BLaER1 treated with 17β-estradiol and CSF1 and Interleukin-3, amounts not matched to agents 10 nM and 100 nM (cell line): ENCODE data around the gene SLC39A5.
A peak's percentile ranks its signal among the peaks of the same experiment; 100 is the strongest.

Experiments
- H3K27ac ChIP-seq, 11 experiments: shearing (Covaris generic); formaldehyde crosslinking; 2 replicates each; pipeline ENCODE4 v1.8.1; 2022
- H3K27me3 ChIP-seq, 11 experiments: shearing (Covaris generic); formaldehyde crosslinking; 2 replicates each; pipeline ENCODE4 v1.8.1; 2022
- H3K36me3 ChIP-seq, 11 experiments: shearing (Covaris generic); formaldehyde crosslinking; 2 replicates each; pipeline ENCODE4 v1.8.1; 2022
- H3K4me1 ChIP-seq, 10 experiments: shearing (Covaris generic); formaldehyde crosslinking; 2 replicates each; pipeline ENCODE4 v1.8.1; 2022
- H3K4me2 ChIP-seq, 11 experiments: shearing (Covaris generic); formaldehyde crosslinking; 2 replicates each; pipeline ENCODE4 v1.8.1; 2022
- H3K4me3 ChIP-seq, 10 experiments: shearing (Covaris generic); formaldehyde crosslinking; 2 replicates each; pipeline ENCODE4 v1.8.1; 2022
- H3K9ac ChIP-seq, 11 experiments: shearing (Covaris generic); formaldehyde crosslinking; 2 replicates each; pipeline ENCODE4 v1.8.1; 2022
- H3K9me3 ChIP-seq, 11 experiments: shearing (Covaris generic); formaldehyde crosslinking; replicated peaks in 1 of 11; 2 replicates each; pipeline ENCODE4 v1.8.1; 2022
- H4K20me1 ChIP-seq, 11 experiments: shearing (Covaris generic); formaldehyde crosslinking; 2 replicates each; pipeline ENCODE4 v1.8.1; 2022
- Cebpa-rat ChIP-seq, 11 experiments: shearing (Covaris generic); IDR thresholded peaks; 2 replicates each; pipeline ENCODE4 v1.8.1; 2022

SLC39A5 gene

DNA sequence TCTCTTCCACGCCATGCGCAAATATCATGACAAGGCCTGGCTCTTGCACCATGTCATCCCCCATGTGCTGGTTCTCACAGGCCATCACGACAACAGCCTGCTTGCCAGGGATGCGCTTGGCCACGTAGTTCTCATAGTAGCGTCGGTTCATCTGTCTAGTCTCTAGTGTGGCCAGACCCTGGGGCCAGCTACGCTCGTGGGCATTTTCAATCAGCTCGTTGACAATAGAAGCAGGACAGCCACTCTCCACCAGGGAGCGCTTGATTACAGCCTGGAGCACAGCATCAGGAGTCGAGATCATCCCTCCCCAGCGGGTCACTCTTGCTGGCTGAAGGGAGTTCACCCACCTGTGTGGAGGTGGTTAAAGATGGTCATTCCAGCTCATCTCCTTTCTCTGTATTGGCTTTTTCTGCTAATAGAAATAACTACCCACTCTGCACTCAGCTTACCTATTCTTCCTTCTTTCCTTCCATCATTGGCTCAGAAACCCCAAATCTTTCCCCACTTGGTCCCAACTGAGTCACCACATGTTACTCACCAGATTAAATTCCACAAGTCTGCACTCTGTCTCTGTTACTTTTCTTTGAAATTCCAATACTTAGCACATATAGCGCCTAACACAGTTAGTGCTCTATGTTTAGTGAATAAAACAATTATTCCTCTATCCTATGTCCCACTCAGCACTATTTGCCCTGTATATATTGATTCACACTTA lies 23.2 kb upstream of the SLC39A5 start:
- Histone ChIP-seq H3K36me3 (peaks cover 75 to 79% (median 76%) of the 10 kb centered on the region in 11 experiments), H4K20me1 (peaks cover 0 to 46% (median 0%) of the 10 kb centered on the region in 11 experiments; a peak in 9 of 22 replicates), H3K4me1 (peaks cover 0 to 11% (median 3%) of the 10 kb centered on the region in 10 experiments; a peak in 10 of 20 replicates), H3K27ac (no peak overlapping the region), H3K4me3 (no peak overlapping the region), H3K9me3 (no peaks in the 10 kb centered on the region), H3K9ac (peak overlapping the region in 1 of 11 experiments; percentile 6; a peak in 1 of 22 replicates), H3K27me3 (no peaks in the 10 kb centered on the region), H3K4me2 (no peak overlapping the region)
- no peak for TF ChIP-seq Cebpa-rat (IDR thresholded peaks at IDR 0.05)

DNA sequence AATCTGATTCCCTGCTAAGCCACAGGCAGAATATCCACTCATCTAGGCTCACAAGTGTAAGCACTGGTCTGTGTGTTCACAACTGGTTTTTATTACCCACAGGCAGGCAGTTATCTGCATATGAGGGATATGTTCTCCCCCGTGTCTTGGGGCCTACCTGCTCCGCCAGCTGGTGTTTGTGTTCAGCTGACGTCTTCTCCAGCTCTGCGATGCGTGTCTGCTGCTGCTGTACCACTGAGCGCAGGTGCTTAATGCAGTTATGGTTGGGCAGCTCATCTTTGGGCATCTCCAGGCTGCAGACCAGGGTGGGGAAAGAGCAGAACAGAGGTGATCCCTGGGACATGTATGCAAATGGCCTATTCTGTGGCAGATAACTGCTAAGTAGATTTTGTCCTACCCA lies 21.8 kb upstream of the SLC39A5 start:
- Histone ChIP-seq H3K9ac (peak overlapping the region in 6 of 11 experiments; percentile 10 to 49 (median 28); a peak in 4 of 22 replicates), H3K36me3 (peaks cover 89 to 93% (median 90%) of the 10 kb centered on the region in 11 experiments), H3K4me2 (no peak overlapping the region), H3K27me3 (no peaks in the 10 kb centered on the region), H3K9me3 (no peaks in the 10 kb centered on the region), H3K4me3 (no peak overlapping the region), H4K20me1 (peaks cover 0 to 55% (median 4%) of the 10 kb centered on the region in 11 experiments; a peak in 12 of 22 replicates), H3K4me1 (peaks cover 0 to 11% (median 3%) of the 10 kb centered on the region in 10 experiments; a peak in 10 of 20 replicates), H3K27ac (no peak overlapping the region)
- no peak for TF ChIP-seq Cebpa-rat (IDR thresholded peaks at IDR 0.05)

DNA sequence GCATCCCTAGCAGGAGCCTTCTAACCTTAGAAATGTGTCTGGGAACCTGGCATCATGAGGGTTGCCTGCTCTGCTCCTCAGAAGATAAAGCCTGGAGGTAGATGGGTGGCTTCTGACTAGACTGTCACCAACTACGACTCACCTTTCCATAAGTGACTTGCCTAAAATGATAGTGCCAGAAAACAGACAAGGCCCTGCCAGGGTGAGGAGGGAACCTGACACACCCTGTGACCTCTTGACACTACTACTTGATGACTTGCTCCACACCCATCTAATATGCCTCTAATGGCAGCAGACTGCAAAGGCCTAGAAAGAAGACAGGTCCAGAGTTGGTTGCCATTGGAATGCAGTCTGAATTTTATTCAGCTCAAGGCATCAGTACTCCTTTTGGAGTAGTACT lies 17.5 kb upstream of the SLC39A5 start:
- peak overlapping the region in 1 of 11 experiments; percentile 14; a peak in 1 of 22 replicates for H3K9ac ChIP-seq
- TF ChIP-seq Cebpa-rat (IDR thresholded peaks at IDR 0.05) = no peak
- peaks cover 0 to 73% (median 16%) of the 10 kb centered on the region in 11 experiments; a peak in 13 of 22 replicates for H4K20me1 ChIP-seq
- H3K4me3 ChIP-seq = no peak overlapping the region
- no peaks in the 10 kb centered on the region; a peak in 1 of 20 replicates for H3K4me1 ChIP-seq
- no peak overlapping the region for H3K4me2 ChIP-seq
- peaks cover 98 to 100% (median 100%) of the 10 kb centered on the region in 11 experiments for H3K36me3 ChIP-seq
- no peaks in the 10 kb centered on the region for H3K9me3 ChIP-seq
- no peak overlapping the region for H3K27ac ChIP-seq
- H3K27me3 ChIP-seq = no peaks in the 10 kb centered on the region

DNA sequence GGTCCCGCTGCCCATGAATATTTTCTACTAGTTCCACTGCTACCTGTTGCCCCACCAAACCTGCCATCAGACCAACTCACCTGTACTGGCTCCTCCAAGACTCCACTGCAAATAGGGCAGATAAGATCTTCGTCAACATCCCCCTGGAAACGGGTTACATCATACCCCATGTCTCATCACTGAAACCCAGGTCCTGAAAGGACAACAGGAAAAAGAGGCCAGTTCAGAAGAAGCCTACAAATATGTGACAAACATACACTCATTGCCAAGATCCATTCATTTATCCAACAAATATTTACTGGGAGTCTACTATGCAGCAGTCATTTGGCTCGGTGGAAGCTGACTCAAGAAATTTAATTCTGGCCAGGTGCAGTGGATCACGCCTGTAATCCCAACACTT lies 16.0 kb upstream of the SLC39A5 start:
- Histone ChIP-seq H3K4me3 (no peak overlapping the region), H3K27ac (no peak overlapping the region), H3K4me1 (peaks cover 0 to 3% (median under 1%) of the 10 kb centered on the region in 10 experiments; a peak in 6 of 20 replicates), H3K9me3 (no peaks in the 10 kb centered on the region), H4K20me1 (peaks cover 0 to 87% (median 21%) of the 10 kb centered on the region in 11 experiments; a peak in 13 of 22 replicates), H3K36me3 (peaks cover 88 to 95% (median 93%) of the 10 kb centered on the region in 11 experiments), H3K9ac (peak overlapping the region in 1 of 11 experiments; percentile 19; a peak in 2 of 22 replicates), H3K27me3 (no peaks in the 10 kb centered on the region), H3K4me2 (no peak overlapping the region)
- TF ChIP-seq Cebpa-rat (IDR thresholded peaks at IDR 0.05) = no peak

DNA sequence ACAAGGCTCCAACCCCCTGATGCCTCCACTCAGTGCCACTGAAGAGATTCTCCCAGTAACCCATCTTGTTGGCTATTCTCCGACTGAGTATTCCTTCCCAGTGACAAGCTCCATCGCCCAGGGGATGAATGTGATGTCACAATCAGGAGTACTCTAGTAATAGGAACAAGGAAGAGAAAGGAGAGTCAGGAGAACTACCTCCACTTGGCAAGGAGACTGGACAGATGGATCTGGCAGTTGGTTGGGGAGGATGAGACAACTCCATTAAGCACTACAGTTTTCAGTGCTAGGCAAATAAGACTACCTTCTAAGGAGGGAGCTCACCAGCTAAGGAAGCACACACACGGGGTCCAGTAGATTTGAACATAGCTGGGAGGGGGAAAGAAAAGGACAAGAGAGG lies 13.4 kb upstream of the SLC39A5 start:
- H3K4me1 ChIP-seq = peaks cover 16 to 19% (median 17%) of the 10 kb centered on the region in 10 experiments
- peaks cover 62 to 74% (median 68%) of the 10 kb centered on the region in 11 experiments for H3K36me3 ChIP-seq
- H3K4me2 ChIP-seq = no peak overlapping the region
- no peak for TF ChIP-seq Cebpa-rat (IDR thresholded peaks at IDR 0.05)
- no peaks in the 10 kb centered on the region for H3K27me3 ChIP-seq
- 0 out of 22 replicates have a peak overlapping the region, but pooled peaks of 1 of the 11 experiments have one; percentile 3 for H3K9ac ChIP-seq
- no peak overlapping the region for H3K4me3 ChIP-seq
- H3K9me3 ChIP-seq = no peaks in the 10 kb centered on the region
- H3K27ac ChIP-seq = no peak overlapping the region
- peaks cover 0 to 88% (median 24%) of the 10 kb centered on the region in 11 experiments; a peak in 13 of 22 replicates for H4K20me1 ChIP-seq

DNA sequence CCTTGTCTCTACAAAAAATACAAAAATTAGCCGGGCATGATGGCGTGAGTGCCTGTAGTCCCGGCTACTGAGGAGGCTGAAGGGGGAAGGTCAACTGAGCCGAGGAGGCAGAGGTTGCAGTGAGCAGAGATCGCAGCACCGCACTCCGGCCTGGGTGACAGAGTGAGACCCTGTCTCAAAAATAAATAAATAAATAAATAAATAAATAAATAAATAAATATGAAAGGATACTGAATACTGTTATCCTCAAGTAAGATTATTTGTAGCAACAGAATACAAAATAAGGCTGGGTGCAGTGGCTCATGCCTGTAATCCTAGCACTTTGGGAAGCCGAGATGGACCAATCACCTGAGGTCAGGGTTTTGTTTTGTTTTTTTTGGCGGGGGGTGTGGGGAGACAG lies 10.0 kb upstream of the SLC39A5 start:
- H4K20me1 ChIP-seq = peaks cover 0 to 56% (median 21%) of the 10 kb centered on the region in 11 experiments; a peak in 12 of 22 replicates
- H3K36me3 ChIP-seq = peaks cover 28 to 41% (median 34%) of the 10 kb centered on the region in 11 experiments
- peak overlapping the region; percentile 86 to 100 (median 95) for H3K4me2 ChIP-seq
- H3K27ac ChIP-seq = peak overlapping the region; percentile 23 to 93 (median 89); a peak in 20 of 22 replicates
- H3K27me3 ChIP-seq = no peaks in the 10 kb centered on the region
- H3K4me1 ChIP-seq = peaks cover 38 to 46% (median 41%) of the 10 kb centered on the region in 10 experiments
- H3K9ac ChIP-seq = peak overlapping the region; percentile 83 to 93 (median 91)
- no peaks in the 10 kb centered on the region for H3K9me3 ChIP-seq
- H3K4me3 ChIP-seq = peak overlapping the region in 9 of 10 experiments; percentile 80 to 97 (median 90); a peak in 18 of 20 replicates
- TF ChIP-seq Cebpa-rat (IDR thresholded peaks at IDR 0.05) = no peak

DNA sequence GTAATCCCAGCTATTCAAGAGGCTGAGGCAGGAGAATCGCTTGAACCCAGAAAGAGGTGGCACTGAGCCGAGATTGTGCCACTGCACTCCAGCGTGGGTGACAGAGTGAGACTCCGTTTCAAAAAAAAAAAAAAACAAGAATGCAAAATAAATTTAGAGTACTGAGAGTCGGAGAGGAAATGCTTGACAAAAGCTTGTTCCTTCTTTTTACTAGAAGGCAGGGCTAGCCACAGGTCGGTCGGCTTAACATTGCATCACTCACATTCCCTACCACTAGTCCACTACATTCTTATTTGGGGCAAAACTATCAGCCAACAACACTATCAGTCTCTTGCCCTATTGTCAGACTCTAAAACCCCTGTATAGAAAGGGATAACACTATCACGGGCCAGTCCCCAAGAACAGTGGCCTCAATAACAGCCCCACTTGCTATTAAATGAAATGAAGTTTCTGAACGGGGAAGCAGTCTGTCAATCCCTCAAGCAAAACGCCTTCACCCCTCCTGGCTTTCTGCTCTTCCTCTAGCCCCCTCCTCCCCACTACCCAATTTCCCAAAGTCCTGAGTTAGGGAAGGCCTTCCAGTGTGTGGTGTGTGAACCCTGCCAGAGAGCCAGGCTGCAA lies 9.1 kb upstream of the SLC39A5 start:
- peaks cover 46 to 55% (median 49%) of the 10 kb centered on the region in 10 experiments for H3K4me1 ChIP-seq
- peak overlapping the region; percentile 82 to 93 (median 89) for H3K27ac ChIP-seq
- TF ChIP-seq Cebpa-rat (IDR thresholded peaks at IDR 0.05) = peak in 8 of 11 experiments; percentile 10 to 76 (median 41); a peak in 7 of 22 replicates
- peak overlapping the region; percentile 80 to 97 (median 89) for H3K4me3 ChIP-seq
- H3K4me2 ChIP-seq = peak overlapping the region; percentile 86 to 100 (median 95)
- no peaks in the 10 kb centered on the region for H3K27me3 ChIP-seq
- peaks cover 0 to 48% (median 21%) of the 10 kb centered on the region in 11 experiments; a peak in 12 of 22 replicates for H4K20me1 ChIP-seq
- peaks cover 20 to 32% (median 26%) of the 10 kb centered on the region in 11 experiments for H3K36me3 ChIP-seq
- H3K9ac ChIP-seq = peak overlapping the region; percentile 83 to 93 (median 91)
- no peaks in the 10 kb centered on the region for H3K9me3 ChIP-seq

GRCh38 chr12:56221232-56221756 lies 8.6 kb upstream of the SLC39A5 start:
- peak overlapping the region; percentile 80 to 97 (median 89) for H3K4me3 ChIP-seq
- H3K9ac ChIP-seq = peak overlapping the region; percentile 83 to 93 (median 91)
- peaks cover 14 to 29% (median 22%) of the 10 kb centered on the region in 11 experiments for H3K36me3 ChIP-seq
- peaks cover 47 to 59% (median 52%) of the 10 kb centered on the region in 10 experiments for H3K4me1 ChIP-seq
- peaks cover 0 to 42% (median 18%) of the 10 kb centered on the region in 11 experiments; a peak in 12 of 22 replicates for H4K20me1 ChIP-seq
- no peak for TF ChIP-seq Cebpa-rat (IDR thresholded peaks at IDR 0.05)
- no peaks in the 10 kb centered on the region for H3K27me3 ChIP-seq
- peak overlapping the region; percentile 82 to 93 (median 89) for H3K27ac ChIP-seq
- H3K4me2 ChIP-seq = peak overlapping the region; percentile 86 to 100 (median 95)
- no peaks in the 10 kb centered on the region for H3K9me3 ChIP-seq
